Measurements from ENCODE around the gene PES1.

PES1 gene

GRCh38 chr22:30607300-30607930 is 15.7 kb upstream of the PES1 start:
- H3K4me1 ChIP-seq: peaks cover 0 to 27% (median 14%) of the 10 kb centered on the region in 4 donors
- DNase-seq: no peak
- peaks cover 0 to 19% (median 6%) of the 10 kb centered on the region in 3 donors for H3K36me3 ChIP-seq
- no peaks in the 10 kb centered on the region for H3K27me3 ChIP-seq
- H3K9me3 ChIP-seq: no peaks in the 10 kb centered on the region
- H3K4me3 ChIP-seq: peak overlapping the region; percentile 52 to 59
- TF ChIP-seq CTCF (IDR thresholded peaks at IDR 0.05): no peak
- intact Hi-C loops (cut with DNase I; ENCODE audit: low total_unique reads): no loop called here
- peak overlapping the region; percentile 40 to 54 for H3K27ac ChIP-seq

DNA sequence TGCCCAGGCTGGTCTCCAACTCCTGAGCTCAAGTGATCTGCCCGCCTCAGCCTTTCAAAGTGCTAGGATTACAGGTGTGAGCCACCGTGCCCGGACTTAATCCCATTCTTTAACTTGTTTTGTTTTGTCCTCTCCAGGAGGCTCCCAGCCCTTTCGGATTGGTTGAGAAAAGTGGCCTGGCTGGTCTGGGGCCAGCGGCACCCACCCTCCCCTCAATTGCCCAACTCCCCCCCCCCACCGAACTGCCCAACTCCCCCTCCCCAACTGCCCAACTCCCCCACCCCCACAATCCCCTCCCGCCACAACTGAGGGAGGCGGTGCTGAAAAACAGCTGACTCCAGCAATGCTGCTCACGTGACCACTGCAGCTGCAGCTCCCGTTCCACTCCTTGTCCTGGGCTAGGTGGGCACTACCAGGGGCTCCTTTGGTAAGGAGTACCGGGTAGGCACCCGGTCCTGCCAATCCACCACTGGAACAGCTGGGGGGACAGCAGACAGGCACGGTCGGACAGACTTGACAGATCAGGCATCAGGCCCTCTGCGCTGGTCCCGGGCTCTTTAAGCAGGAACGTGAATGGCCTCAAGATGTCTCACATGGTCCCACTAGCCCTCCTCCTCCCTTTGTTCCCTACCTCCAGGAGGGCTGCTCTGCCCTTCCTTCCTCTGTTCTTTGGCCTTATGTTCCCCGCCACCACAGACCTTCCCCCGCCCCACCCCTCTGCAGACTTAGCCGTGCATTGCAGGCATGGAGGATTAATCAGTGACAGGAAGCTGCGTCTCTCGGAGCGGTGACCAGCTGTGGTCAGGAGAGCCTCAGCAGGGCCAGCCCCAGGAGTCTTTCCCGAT is 15.0 kb upstream of the PES1 start, which contains the start of gene TCN2:
Gene TCN2, plus strand, starts transcription at position 720 of the 845 bp plus-strand sequence. CDS start 158 bp downstream, outside the sequence.
- Histone ChIP-seq H3K9me3 (no peaks in the 10 kb centered on the region), H3K36me3 (peaks cover 0 to 14% (median 6%) of the 10 kb centered on the region in 3 donors), H3K27me3 (no peaks in the 10 kb centered on the region), H3K4me1 (peaks cover 0 to 27% (median 14%) of the 10 kb centered on the region in 4 donors), H3K4me3 (peak within 1 kb of the TSS; percentile 52 to 59), H3K27ac (peak within 1 kb of the TSS; percentile 40 to 54)
- TF ChIP-seq CTCF (IDR thresholded peaks at IDR 0.05): peak in 1 of 2 experiments; percentile 17
- peak; percentile 70 to 83 for DNase-seq
- intact Hi-C loops (cut with DNase I; ENCODE audit: low total_unique reads): no loop called here

DNA sequence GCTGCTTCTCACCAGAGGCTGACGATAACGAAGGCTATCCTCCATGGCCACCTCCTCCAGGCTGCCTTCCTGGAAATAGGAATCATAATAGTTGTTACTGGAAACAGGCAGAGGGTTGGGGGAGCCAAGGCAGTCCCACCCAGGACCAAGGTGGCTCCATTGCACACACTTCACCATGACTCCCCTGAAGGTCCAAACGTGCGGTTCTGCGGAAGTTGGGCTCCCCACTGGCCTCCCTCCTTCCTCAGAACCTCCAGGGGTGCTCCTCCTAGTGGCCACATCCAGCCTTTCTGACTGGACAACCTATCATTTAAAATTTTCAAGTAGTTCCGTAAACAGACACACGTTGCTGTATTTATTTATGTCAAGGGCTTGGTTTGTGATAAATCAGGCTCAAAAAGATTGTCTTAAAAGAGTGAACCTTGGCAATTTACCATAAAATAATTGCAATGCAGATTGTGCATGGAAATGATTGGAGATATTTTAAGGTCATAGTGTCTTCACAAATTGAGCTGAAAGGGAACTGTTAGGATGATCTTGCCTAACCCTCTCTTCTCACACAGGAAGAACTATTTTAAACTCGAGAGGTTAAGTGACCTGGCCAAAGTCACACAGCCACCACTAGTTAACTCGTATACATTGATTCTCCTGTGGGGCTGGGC is 13.9 kb upstream of the PES1 start:
- intact Hi-C loops (cut with DNase I; ENCODE audit: low total_unique reads): no loop called here
- Histone ChIP-seq H3K27ac (no peak overlapping the region), H3K27me3 (no peaks in the 10 kb centered on the region), H3K4me1 (peaks cover 0 to 27% (median 14%) of the 10 kb centered on the region in 4 donors), H3K4me3 (peak overlapping the region; percentile 52 to 59), H3K9me3 (no peaks in the 10 kb centered on the region), H3K36me3 (peaks cover 0 to 3% (median 0%) of the 10 kb centered on the region in 3 donors)
- TF ChIP-seq CTCF (IDR thresholded peaks at IDR 0.05): peak; percentile 52 to 60
- DNase-seq: peak; percentile 35 to 74

DNA sequence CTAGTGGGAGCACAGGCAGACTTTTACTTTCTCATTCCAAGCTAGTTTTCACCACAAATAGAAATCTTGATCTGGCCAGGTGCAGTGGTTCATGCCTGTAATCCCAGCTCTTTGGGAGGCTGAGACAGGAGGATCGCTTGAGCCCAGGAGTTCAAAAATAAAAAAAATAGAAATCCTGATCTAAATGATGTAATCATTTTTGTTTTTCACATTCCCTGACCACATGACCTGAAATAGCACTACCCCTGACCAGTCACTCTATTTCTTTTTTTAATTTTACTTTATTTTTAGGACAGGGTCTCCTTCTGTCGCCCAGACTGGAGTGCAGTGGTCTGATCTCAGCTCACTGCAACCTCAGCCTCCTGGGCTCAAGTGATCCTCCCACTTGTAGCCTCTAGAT is 13.0 kb upstream of the PES1 start:
- intact Hi-C loops (cut with DNase I; ENCODE audit: low total_unique reads): no loop called here
- Histone ChIP-seq H3K9me3 (no peaks in the 10 kb centered on the region), H3K27me3 (peaks cover 0 to 2% of the 10 kb centered on the region in 2 donors), H3K36me3 (no peaks in the 10 kb centered on the region), H3K4me3 (no peak overlapping the region), H3K4me1 (peaks cover 0 to 27% (median 14%) of the 10 kb centered on the region in 4 donors), H3K27ac (no peak overlapping the region)
- TF ChIP-seq CTCF (IDR thresholded peaks at IDR 0.05): no peak
- DNase-seq: no peak

GRCh38 chr22:30603801-30604200 is 12.1 kb upstream of the PES1 start:
- TF ChIP-seq CTCF (IDR thresholded peaks at IDR 0.05): no peak
- Histone ChIP-seq H3K27ac (no peak overlapping the region), H3K36me3 (no peaks in the 10 kb centered on the region), H3K9me3 (no peaks in the 10 kb centered on the region), H3K4me1 (peaks cover 0 to 27% (median 14%) of the 10 kb centered on the region in 4 donors), H3K4me3 (no peak overlapping the region), H3K27me3 (peaks cover 0 to 4% of the 10 kb centered on the region in 2 donors)
- DNase-seq: no peak
- intact Hi-C loops (cut with DNase I; ENCODE audit: low total_unique reads): no loop called here

All from tibial artery (tissue), 4 donors.